Adrenal gland (tissue), 12 donors: ENCODE measurements around the gene ODAM. TPM values are rescaled to one million over a fixed set of nuclear protein-coding genes. Genes with fewer than 3 reads are reported as not detected.

Source experiments
- DNase-seq, 7 donors: peaks; one replicate each; pipeline ENCODE4 v3.0.0-alpha.2; 2019 to 2020
- H3K27ac ChIP-seq, 5 donors: fragments of 200-600 bp; sonication (generic) in 4 of 5; 1 replicate in 3 of 5; 2 replicates in 2 of 5; pipeline versions ENCODE4 v1.5.1 to v1.8.0; 2016 to 2020; ENCODE audit warnings: mild to moderate bottlenecking in 1 of 5
- H3K27me3 ChIP-seq: fragments of 200-600 bp; 2 replicates; pipeline ENCODE4 v1.8.0; 2021
- H3K36me3 ChIP-seq, 2 donors: fragments of 200-600 bp; replicated peaks in 1 of 2; 1 replicate in 1 of 2; 2 replicates in 1 of 2; pipeline versions ENCODE4 v1.5.1 to v1.8.0; 2018 to 2022
- H3K4me1 ChIP-seq, 2 donors: fragments of 200-600 bp; replicated peaks in 1 of 2; 1 replicate in 1 of 2; 2 replicates in 1 of 2; pipeline versions ENCODE4 v1.5.1 to v1.8.0; 2018 to 2021
- H3K4me3 ChIP-seq, 4 donors: fragments of 200-600 bp; sonication (generic) in 3 of 4; one replicate each; pipeline ENCODE4 v1.5.1; 2016 to 2018
- H3K9me3 ChIP-seq, 3 donors: fragments of 200-600 bp; sonication (generic) in 1 of 3; replicated peaks in 1 of 3; 1 replicate in 2 of 3; 2 replicates in 1 of 3; pipeline versions ENCODE4 v1.5.1 to v1.8.0; 2016 to 2021
- CTCF ChIP-seq, 6 experiments: fragments of 450-650 bp in 4 of 6; fragments of 200-600 bp in 2 of 6; sonication (generic) in 1 of 6; IDR thresholded peaks; 1 replicate in 5 of 6; 2 replicates in 1 of 6; pipeline versions ENCODE4 v1.5.1 to v1.8.0; 2016 to 2021; ENCODE audit warnings: antibody characterized with exemption in 6 of 6, mild to moderate bottlenecking in 2 of 6, moderate library complexity in 1 of 6
- POLR2A ChIP-seq, 2 donors: fragments of 450-650 bp; IDR thresholded peaks; one replicate each; pipeline ENCODE4 v1.6.1; 2017; ENCODE audit warnings: antibody characterized with exemption in 2 of 2, mild to moderate bottlenecking in 2 of 2, moderate library complexity in 1 of 2
- WGBS, 4 donors: extraction: QIAGEN DNeasy Blood & Tissue Kit in 2 of 4; methylation state at CpG; one replicate each; pipeline versions ENCODE4 v1.1.5 to v1.1.7; 2013 to 2017; 5-methylcytosine and 5-hydroxymethylcytosine counted together
- intact Hi-C, 2 donors: fragments of 100-400 bp; cut with DNase I; formaldehyde crosslinking; loops; one replicate each; pipeline versions ENCODE4 v1.14.1 to v1.15.0; 2022 to 2023
- polyA plus RNA-seq, 3 donors: library from polyadenylated mRNA; stranded (reverse); fragments of 200-250 nt in 2 of 3; fragments of 350-450 nt in 1 of 3; fragmentation: Illumina TruSeq in 1 of 3; extraction: RNeasy Lipid Tissue Mini Kit (QIAGEN cat#74804) in 1 of 3; gene quantifications; one replicate each; pipeline ENCODE4 v1.2.3, GENCODE V29; 2013 to 2014
- total RNA-seq, 9 donors: library from RNA; depleted of rRNA in 4 of 9; stranded (reverse); fragments of >200 nt in 4 of 9; fragments of 120-200 nt in 1 of 9; fragmentation: NEBNext Ultra II Directional in 1 of 9; extraction: Animal tissue kit (Norgen Biotek cat#: 25700) in 1 of 9; gene quantifications; one replicate each; pipeline versions ENCODE4 v1.1.0 to v1.2.4, GENCODE V29; 2013 to 2023
- donor health status: healthy with polysubstance abuse.
- donor health status: Bipolar disorder and iron deficiency.
- donor health status: DM: yes; HTN: yes; CAD: no.
- donor health status: DM: no; HTN: no; CAD: no.
- donor health status: DM: no; HTN: no; CAD: no.
- donor health status: DM: yes; HTN: yes; CAD: no.

ODAM gene
- total and polyA plus RNA-seq, 12 donors, result 0.17 to 2.9 (median 0.48) TPM; not detected in 4

- no peaks in the 10 kb centered on the region for H3K9me3 ChIP-seq
- no peaks in the 10 kb centered on the region for H3K36me3 ChIP-seq
- no peaks in the 10 kb centered on the region for H3K27me3 ChIP-seq
- DNase-seq, result no peak
- WGBS, 4 donors, result 51 to 73% (median 60%) methylated on average over 2 of the region's 2 CpGs
- no peaks in the 10 kb centered on the region for H3K4me1 ChIP-seq
- no peak for TF ChIP-seq POLR2A (IDR thresholded peaks at IDR 0.05)
- TF ChIP-seq CTCF (IDR thresholded peaks at IDR 0.05), result no peak
- intact Hi-C loops, result no loop called here
- no peak overlapping the region for H3K4me3 ChIP-seq
- H3K27ac ChIP-seq, result no peak overlapping the region
These were observed 36.9 kb upstream of the ODAM start for GRCh38 chr4:70158576-70158975.

GRCh38 chr4:70177090-70177489 lies 18.4 kb upstream of the ODAM start:
- intact Hi-C loops, result no loop called here
- H3K27me3 ChIP-seq, result no peaks in the 10 kb centered on the region
- TF ChIP-seq POLR2A (IDR thresholded peaks at IDR 0.05), result no peak
- no peak for TF ChIP-seq CTCF (IDR thresholded peaks at IDR 0.05)
- no peak overlapping the region for H3K4me3 ChIP-seq
- H3K9me3 ChIP-seq, result no peaks in the 10 kb centered on the region
- H3K4me1 ChIP-seq, result no peaks in the 10 kb centered on the region
- no peak for DNase-seq
- H3K27ac ChIP-seq, result no peak overlapping the region
- no peaks in the 10 kb centered on the region for H3K36me3 ChIP-seq
- WGBS, 4 donors, result 66 to 76% (median 73%) methylated on average over 5 of the region's 5 CpGs

- Histone ChIP-seq H3K27me3 (no peaks in the 10 kb centered on the region), H3K4me3 (no peak overlapping the region), H3K4me1 (no peaks in the 10 kb centered on the region), H3K36me3 (no peaks in the 10 kb centered on the region), H3K9me3 (no peaks in the 10 kb centered on the region), H3K27ac (no peak overlapping the region)
- DNase-seq, result no peak
- intact Hi-C loops, result no loop called here
- TF ChIP-seq POLR2A (IDR thresholded peaks at IDR 0.05) (no peak), CTCF (IDR thresholded peaks at IDR 0.05) (no peak)
- WGBS, 4 donors, result 78 to 90% (median 83%) methylated on average over 5 of the region's 5 CpGs
These were observed 17.4 kb upstream of the ODAM start for GRCh38 chr4:70178075-70178660.

DNA sequence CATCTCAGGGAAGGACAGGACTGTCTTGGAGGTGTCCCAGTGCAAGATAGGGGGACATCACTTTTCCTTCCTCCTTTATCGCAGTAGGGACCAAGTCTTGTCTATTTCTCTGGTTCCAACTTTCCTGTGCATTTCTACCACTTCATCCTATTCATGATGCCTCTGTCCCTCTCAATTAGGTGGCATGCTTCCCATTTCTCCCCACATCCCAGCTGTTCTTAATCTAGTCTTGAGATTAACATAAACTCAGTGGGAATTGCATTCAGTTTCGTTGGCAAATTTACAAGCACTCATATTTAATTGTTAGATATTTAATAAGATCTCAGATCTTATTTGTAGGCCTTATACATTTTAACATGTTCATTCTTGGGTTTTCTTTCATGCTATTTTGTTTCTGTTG lies 15.7 kb upstream of the ODAM start:
- H3K27ac ChIP-seq, result no peak overlapping the region
- no peaks in the 10 kb centered on the region for H3K4me1 ChIP-seq
- no peaks in the 10 kb centered on the region for H3K27me3 ChIP-seq
- H3K9me3 ChIP-seq, result no peaks in the 10 kb centered on the region
- TF ChIP-seq CTCF (IDR thresholded peaks at IDR 0.05), result no peak
- no peak for TF ChIP-seq POLR2A (IDR thresholded peaks at IDR 0.05)
- H3K4me3 ChIP-seq, result no peak overlapping the region
- WGBS, 4 donors, result 63 to 79% (median 69%) methylated on average over 2 of the region's 2 CpGs
- no peak for DNase-seq
- intact Hi-C loops, result no loop called here
- no peaks in the 10 kb centered on the region for H3K36me3 ChIP-seq
